Fibroblast of skin of left biceps (primary cell): ENCODE results near the gene PTPRD.

Source experiments
- DNase-seq, 2 experiments: peaks; one replicate each; pipeline ENCODE4 v3.0.0-alpha.2; 2013; ENCODE audit warnings: low read depth in 2 of 2

The PTPRD gene

GRCh38 chr9:8437876-8438275 is 2174.9 kb downstream of the PTPRD start:
- DNase-seq = no peak

DNA sequence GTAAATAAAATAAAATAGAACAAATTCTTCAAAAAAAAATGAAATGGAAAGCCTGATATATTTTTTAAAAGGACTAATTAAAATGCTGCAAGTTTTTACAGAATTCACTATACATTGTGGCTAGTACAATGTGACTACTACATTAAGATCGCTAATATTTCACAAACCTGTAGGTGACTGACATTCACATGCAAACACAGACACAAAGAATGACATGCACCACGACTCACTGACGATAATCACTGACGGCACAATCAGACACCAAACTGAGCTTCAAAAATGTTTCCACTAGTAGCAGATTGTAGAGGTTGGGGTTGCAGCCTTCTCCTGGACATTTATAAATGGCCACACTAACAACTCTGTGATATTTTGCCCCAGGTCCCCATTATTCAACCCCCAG is 2175.5 kb downstream of the PTPRD start:
- DNase-seq = no peak

- no peak for DNase-seq
Measured at GRCh38 chr9:8436786-8437185, 2176.0 kb downstream of the PTPRD start.

DNA sequence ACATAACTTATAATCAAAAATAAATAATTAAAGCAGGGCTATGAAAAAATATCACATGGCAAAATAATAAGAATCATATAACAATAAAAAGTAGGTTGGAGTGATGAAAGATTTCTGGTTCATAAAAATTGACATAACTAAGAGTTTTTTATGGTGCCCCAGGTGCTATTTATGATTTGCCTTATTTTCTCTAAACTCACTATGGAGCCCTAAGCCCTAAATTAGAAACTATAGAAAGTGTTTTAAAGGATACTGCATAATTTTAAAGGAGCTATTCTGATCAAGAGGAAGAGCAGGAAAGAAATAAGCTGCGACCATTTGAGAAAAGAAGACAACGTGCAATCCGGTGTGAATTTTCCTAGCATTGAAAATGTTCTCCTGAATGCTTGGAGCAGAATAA is 2178.2 kb downstream of the PTPRD start:
- DNase-seq = no peak

DNA sequence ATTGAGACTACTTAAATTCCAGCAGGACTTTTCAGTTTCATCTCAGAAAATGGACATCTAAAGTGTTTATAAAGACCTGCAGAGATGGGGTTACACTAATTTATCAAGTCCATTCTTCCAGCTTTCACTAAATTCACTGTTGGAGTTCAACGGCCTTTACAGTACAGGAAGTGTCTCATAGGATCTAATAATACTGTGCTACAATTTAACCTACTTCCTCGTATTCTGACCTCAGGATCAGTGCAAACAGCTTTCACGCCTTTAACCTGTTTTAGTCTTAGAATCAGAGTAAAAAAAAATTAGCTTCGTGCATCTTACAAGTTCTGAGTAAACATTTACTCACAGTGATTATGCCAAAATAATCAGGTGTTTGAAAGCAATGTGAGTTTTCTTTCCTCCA is 2180.6 kb downstream of the PTPRD start:
- no peak for DNase-seq

DNA sequence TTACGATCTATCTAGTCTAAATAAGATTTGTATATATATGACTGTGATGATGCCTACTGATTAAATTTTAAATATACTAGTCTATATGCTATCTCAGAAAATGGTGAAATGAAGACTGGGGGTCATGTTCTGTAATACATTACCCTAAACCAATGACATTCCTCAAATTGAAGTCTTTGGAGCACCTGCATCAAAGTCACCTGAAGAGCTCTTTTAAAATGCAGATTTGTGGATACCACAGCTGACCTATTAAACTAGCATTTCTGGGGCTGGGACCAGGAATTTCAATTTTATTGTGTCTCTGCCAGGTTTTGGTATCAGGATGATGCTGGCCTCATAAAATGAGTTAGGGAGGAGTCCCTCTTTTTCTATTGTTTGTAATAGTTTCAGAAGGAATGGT is 2181.3 kb downstream of the PTPRD start:
- no peak for DNase-seq

GRCh38 chr9:8430945-8431344 is 2181.9 kb downstream of the PTPRD start:
- no peak for DNase-seq

- no peak for DNase-seq
Measured at GRCh38 chr9:8429768-8430167, 2183.0 kb downstream of the PTPRD start.

GRCh38 chr9:8429157-8429556 is 2183.6 kb downstream of the PTPRD start:
- no peak for DNase-seq

- no peak for DNase-seq
Measured at GRCh38 chr9:8428389-8428788, 2184.4 kb downstream of the PTPRD start.

DNA sequence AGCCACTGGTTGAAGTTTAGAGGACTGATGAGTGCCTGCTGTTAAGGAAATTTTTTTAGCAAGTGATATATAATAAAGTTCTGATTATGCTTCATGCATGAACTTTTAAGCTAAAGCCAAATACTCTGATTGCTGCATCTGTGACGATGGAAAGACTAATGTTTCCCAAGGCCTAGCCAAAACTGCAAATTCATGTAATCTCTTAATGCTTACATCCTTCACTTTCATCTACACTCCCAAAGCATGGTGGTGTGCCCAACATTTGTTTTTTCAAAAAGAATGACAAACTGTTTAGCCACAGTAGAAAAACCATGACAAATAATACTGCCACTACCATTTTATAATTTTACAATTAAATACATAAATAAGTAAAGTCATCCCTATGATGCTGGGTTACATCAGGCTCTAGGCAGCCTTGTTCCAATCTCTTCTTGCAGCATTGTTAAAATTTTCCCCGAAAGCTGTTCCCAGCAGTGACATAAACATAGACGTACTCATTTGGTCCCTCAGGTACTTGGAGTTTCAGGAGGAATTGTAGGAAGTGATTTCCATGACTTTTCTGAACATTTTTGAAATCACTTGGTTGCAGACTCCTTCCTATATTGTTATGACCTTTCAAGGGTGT is 2187.9 kb downstream of the PTPRD start:
- no peak for DNase-seq

DNA sequence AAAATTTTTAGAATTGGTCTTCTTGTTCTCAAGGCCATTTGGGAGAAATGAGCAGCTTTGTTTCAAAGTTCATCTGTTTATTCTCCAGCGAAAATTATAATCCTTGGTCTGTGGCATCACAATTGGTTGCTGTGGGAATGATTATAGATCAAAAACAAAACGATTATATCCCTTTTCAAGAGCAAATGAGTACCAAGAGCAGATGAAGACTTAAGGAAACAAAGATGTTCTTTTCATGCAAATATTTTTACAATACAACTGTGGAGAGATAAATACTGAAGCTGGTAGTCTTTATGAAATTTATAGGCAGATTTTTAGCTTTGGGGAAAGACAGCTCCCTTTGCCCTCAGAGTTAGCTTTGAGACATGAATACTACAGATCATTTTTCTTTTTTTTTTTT is 2192.4 kb downstream of the PTPRD start:
- no peak for DNase-seq

DNA sequence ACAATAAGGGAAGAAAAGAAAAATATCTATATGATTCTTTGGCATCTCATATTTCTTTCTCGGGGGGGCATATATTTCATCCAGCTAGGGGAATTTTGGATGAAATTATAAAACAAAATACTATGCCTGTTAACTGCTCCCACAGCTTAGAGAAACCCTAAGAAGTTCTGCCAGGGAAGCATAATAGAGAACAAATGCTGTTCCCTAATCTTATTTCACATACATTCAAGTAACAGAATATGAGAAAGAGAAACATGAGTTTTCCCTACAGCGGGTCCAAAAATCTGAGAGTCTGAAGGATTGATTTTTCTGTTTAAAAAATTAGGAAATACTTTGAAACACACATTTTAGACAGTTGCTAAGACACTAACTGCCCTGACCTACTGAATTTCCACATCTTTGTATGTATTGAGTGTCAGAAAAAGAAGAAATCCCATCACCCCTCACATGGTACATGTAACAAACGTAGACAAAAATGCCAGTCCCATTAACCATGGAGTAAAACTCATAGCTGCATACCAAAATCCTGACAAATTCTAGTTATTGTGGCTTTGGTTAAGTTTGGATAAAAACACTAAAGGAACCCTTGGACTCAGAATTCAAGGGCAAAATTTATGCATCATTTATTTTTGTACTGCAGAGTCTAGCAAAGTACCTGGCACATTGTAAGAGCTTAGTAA is 2193.1 kb downstream of the PTPRD start:
- DNase-seq = peak; percentile 48 to 50

DNA sequence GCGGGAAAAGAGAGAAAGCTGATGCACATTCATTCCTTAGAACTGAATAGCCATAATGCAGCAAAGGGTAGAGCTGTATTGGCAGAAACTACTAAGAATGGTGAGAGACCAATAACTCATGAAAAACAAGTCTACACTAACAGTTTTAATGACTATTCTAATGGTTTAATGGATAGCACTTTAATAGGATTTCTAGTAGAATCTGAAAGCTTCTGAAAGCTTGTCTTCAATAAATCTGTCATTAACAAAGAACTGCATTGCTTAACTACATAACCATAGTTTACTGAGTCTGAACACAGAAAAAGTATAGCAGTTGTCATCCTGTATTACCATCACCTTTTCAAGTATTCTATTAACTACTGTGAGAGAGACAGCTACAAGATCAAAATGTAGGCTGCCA is 2195.5 kb downstream of the PTPRD start:
- DNase-seq = no peak

- DNase-seq = no peak
Measured at GRCh38 chr9:8412327-8412726, 2200.5 kb downstream of the PTPRD start.

DNA sequence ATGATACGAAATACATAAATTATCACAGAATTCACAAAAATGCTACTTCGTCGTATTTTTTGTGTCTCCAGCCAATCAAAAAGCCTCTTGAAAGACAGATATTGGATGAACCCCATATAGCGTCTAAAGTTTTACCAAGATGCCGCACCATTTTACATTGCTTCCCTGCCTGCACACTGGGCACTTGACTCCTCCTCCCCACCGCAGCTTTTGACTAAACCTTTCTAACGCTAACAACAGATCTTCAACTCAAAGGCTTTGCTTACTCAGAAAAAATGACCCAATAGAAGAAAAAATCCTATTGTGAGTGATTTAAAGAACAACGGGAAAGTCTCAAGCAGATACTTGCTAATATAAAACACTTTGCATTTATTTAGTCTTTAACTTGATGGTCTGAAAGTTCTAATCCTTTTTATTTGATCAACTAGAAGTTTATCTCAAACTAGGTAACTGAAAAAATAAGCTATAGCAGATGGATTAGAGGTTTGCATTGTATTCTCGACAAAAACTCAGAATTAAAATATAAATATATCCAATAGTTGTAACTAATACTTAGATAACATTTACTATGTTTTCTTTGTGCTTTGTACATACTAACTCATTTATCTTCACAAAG is 2204.1 kb downstream of the PTPRD start:
- DNase-seq = no peak

DNA sequence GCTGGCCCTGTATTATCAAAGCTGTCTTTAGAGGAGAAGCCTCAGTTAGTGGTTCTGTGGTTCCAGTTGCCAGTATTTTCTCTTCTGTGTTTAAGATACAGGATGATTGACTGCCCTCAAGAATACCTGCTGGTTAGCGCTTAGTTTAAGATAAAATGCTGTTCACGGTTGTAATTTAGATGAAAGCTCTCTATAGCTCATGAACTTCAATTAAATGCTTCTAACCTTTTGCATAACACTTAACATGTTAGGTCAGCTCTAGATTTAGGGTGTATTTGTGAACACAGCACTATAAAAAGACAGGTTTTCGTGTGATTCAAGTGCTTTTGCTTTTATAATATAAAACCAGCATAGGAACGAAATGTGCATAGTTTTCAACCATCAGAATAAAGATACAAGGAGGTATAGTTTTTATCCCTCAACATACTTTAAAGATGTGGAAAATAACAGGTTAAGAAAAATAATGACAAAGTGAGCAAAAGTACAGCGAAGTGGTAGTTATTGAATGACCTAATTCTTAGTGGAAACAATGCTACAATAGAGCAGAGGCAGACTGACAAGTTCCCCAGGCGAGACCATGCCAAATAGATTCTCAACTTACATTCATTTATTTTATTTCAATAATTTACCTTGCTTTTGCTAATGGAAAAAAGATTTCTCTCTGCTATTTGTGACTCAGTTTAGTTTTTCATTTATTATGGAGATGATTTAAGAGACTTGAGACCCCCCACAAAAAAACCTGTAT is 2210.7 kb downstream of the PTPRD start:
- DNase-seq = no peak

DNA sequence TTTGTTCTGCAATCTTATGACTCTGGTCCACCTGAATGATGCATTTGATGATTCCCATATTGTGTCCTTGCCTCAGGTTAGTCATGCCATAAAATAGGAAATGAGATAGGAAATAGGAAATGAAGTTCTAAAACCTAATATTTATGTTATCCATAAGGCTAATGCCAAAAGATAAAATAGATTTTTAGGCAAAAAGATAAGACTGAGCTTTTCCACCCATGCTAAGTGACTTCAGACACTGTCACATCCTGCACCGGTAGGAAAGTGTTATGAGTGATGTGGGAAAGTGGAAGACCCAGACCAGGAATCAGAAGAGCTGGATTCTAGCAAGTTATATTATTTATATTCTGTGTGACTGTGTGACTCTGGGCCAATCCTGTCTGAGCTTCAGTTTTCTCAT is 2212.4 kb downstream of the PTPRD start:
- DNase-seq = no peak

DNA sequence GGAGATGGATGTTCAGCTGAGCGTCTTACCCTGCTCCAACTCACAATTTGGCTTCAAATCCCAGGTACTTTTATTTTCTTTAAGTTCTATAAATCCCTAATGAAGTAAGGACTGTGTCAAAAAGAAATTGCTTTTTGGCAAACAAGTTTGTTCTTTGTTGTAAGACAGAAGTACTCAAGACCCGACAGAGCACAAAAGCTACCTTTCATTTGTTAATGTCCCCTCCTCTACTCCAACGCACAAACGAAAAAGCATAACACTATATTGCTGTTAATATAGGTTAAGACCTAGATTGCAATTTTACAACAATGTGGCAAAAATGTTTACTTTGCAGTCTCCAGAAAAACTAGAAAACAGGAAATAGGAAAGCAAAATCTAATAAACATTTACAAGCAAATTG is 2217.8 kb downstream of the PTPRD start:
- DNase-seq = no peak

- no peak for DNase-seq
Measured at GRCh38 chr9:8394341-8394740, 2218.5 kb downstream of the PTPRD start.

DNA sequence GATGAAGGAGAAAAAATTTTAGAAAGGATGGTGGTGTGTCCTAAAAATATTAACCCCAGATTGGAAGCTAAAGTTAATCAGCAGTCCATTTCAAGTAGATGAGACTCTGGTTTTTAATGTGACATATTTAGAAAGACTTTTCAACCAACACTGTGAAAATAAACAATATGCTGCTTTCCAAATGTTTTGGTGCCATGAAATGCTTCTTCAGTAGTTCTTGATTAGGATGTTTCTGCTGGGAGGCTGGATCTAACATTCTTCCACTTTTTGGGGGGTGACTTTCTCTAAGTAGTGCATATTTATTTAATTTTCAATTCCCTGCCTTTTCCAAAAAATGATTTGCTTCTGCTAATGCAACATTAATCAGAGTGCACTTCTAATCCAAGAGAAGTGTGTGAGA is 2219.9 kb downstream of the PTPRD start:
- DNase-seq = no peak

DNA sequence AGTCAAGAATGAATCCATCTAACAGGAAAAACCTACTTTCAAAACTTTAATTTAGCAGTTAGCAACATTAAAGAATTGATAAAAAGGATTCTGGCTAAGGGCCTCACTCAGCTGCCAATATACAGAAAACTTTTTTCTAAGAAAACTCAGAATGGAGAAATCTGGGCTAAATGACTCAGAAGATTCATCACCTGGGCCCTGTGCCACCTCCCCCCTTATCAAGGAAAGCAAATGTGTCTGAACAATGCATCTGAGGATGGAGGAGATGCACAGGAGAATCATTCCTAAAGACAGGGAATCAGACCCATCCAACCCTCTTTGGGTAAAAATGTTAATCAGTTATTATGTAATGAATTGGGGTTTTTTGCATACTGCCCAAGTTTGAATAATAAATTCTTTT is 2221.2 kb downstream of the PTPRD start:
- DNase-seq = peak; percentile 15 to 16

GRCh38 chr9:8391132-8391531 is 2221.7 kb downstream of the PTPRD start:
- DNase-seq = peak; percentile 42 to 54
